ENCODE results near the gene HDAC3.

Gene HDAC3

DNA sequence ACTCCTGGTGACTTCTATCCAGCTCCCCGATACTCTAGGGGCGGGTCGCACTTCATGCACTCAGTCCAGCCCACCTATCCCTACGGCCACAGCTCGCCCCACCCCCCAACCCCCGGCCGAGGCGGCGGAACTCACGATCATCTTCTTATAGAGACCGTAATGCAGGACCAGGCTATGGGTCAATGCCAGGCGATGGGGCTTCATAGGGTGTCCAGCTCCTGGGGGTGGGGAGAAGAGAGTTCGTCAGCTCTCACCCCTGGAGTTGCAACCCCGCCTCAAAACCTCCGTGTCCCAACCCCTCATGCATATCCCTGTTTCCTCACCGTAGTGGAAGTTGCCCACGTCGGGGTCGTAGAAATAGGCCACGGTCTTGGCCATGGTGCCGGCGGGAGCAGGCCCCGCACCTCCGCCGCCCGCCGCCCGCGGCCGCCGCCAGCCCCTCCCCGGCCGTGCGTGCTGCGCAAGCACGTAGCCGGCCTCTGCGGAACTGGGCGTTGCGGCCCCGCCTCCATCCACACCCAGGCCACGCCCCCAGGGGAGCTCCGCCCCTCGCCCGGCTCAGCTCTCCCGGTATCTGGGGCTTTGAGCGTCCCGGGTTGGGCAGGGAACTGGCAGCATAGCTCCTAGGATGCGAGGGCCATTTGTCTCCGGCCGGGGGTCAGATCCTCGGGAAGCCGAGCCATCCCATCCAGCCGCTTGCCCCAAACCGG, at the start of gene HDAC3, which contains the start of gene RELL2:
HDAC3 (minus strand) TSS at position 437 of the 710 bp plus-strand sequence; CDS start at position 378, 59 bp downstream.
RELL2 (plus strand) TSS at position 585 of the 710 bp plus-strand sequence. CDS start 1,229 bp downstream, outside the sequence.
- DNase-seq, result peak; percentile 73 to 94

DNA sequence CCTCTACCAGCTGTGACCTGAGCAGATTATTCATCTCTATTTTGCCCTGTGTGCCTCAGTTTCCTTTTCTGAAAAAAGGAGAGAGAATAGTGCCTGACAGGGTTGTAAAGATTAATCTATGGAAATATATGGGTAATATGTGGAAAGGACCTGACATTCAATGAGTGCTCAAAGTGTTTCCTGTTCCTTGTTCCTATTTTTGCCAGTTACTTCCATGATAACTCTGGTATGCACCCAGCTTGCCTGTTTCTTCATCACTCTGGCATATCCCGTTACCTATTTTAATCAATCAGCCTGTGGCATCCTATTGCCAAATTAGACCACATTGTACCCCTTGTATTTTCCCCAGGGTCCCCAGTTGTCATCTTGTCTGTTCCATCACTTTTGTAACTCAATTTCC, 48.9 kb upstream of the HDAC3 start:
- DNase-seq, result no peak

DNA sequence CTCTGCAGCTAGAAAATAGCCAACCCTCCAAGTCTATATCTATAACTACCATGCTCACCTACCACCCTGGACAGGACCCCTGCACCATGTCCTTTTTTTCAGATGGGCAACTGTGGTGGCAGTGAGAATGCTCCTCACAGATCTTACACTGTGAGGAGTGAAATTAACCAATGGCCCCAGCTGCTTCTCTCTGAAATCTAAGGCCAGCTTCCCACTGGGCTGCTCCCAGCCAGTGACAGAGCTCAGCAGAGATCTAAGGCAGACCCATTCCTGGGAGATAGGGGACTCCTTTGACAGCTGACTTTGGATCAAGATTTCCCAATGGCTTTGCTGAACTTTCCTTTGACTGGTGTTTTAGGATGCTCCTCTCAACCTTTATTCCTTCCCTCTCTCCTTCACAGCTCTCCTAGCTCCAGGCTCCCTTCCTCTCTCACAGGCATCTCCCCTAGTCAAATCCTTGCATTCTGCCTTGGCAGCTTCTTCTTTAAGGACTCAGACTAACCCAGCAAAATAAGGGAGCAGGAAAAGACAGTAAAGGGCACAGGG, 47.0 kb upstream of the HDAC3 start:
- no peak for DNase-seq

DNA sequence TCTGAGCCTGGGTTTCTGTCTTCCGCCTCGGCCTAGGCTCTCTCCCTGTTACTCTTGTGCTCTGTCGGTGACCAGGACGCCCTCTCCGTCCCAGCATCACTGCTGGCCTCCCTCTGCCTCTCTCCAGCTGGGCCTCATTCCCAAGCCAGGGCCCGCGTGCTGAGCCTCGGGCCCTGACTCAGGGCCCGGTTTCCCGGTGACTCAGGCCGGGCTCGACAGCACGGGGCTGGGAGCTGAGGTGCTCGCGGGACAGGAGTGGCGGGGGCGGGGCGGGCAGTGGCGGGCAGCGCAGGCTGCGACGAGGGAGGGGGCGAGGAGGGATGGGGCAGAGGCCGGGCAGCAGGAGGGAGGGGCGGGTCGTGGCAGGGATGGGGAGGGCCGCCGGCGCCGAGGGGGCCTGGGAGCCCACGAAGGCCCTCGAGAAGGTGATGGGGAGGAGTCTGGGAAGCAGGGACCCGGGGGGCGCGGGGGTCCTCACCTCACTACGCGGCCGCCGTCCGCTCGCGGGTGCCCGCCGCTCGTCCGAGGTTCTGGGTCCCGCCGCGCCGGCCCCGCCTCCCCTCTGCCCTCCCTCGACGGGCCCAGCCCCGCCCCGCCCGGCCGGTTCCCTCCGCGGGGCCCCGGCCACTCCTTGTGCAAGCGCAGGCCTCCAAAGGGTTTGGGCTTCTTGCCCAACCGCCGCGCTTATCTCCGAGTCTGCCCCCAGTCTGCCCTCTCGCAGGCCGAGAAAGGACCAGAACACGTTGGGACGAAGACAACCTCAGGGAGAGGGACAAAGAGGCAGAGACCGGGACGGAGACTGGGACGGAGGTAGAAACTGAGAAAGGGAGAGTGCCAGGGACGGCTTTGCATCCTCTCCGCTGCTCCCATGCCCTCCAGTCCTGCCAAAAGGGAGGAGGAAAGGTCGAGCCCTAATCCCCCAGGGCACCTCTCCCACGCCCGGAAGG, 45.3 kb upstream of the HDAC3 start, which contains the start of gene ARAP3:
ARAP3 (minus strand) TSS at position 536 of the 947 bp plus-strand sequence. CDS start 1,744 bp downstream, outside the sequence.
- DNase-seq, result peak in 1 of 2 experiments; percentile 60

DNA sequence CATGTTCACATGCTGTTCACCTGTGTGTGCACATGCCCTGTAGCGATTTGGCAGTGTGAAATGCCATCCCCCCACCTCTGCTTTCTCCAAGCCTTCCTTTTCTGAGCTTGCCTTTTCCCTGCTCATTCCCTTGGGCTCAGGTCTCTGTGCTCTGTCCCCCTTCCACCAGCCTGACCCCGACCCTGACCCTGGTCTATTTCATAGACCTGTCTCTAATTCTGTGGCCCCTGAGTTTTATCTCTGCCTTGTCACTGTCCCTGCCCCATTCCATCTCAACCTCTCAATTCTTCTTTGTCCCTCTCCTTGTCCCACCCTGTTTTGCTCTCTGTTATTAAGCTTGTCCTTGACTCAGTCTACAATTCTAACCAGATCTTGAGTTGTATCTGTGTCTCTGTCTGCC, 44.6 kb upstream of the HDAC3 start:
- DNase-seq, result no peak

- DNase-seq, result no peak
Observed at GRCh38 chr5:141680751-141681201, 44.1 kb upstream of the HDAC3 start.

DNA sequence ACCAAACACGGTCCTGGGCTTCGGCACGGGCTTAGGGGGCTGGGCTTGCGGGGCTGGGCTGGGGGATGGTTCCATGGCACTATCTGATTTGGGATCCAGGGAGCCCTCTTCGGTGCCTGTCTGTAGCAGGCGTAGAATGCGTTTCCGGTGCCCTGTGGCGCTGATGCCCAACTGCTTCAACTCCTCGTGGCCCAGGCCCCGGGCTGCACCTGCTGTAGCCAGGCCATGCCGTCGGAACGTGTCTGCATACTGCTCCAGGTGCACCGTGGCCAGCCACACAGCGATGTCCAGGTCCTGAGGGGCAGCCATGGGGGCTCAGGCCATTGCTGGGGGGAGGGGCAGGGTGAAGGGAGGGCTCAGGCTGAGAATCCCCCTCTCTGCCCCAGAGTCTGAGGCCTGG, 43.5 kb upstream of the HDAC3 start:
- DNase-seq, result no peak

- peak in 1 of 2 experiments; percentile 45 for DNase-seq
Observed at GRCh38 chr5:141677415-141677814, 40.8 kb upstream of the HDAC3 start.

DNA sequence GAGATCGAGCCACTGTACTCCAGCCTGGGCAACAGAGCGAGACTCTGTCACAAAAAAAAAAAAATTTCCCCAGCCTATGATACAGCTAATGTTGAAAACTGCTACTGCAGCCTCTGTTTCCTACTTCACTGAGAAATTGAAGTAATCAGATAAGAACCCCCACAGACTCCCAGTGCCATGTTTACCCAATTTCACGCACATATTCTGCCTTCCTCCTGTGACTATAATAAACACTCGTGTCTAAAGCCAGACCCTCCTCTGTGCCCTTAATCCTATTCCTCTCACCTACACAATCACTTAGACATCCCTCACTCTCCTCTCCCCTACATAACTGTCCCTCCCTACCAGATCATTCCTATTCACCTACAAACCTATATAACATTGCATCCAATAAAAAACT, 39.0 kb upstream of the HDAC3 start:
- no peak for DNase-seq

GRCh38 chr5:141674747-141675146, 38.1 kb upstream of the HDAC3 start:
- DNase-seq, result no peak

- no peak for DNase-seq
Observed at GRCh38 chr5:141672841-141673813, 36.5 kb upstream of the HDAC3 start.

DNA sequence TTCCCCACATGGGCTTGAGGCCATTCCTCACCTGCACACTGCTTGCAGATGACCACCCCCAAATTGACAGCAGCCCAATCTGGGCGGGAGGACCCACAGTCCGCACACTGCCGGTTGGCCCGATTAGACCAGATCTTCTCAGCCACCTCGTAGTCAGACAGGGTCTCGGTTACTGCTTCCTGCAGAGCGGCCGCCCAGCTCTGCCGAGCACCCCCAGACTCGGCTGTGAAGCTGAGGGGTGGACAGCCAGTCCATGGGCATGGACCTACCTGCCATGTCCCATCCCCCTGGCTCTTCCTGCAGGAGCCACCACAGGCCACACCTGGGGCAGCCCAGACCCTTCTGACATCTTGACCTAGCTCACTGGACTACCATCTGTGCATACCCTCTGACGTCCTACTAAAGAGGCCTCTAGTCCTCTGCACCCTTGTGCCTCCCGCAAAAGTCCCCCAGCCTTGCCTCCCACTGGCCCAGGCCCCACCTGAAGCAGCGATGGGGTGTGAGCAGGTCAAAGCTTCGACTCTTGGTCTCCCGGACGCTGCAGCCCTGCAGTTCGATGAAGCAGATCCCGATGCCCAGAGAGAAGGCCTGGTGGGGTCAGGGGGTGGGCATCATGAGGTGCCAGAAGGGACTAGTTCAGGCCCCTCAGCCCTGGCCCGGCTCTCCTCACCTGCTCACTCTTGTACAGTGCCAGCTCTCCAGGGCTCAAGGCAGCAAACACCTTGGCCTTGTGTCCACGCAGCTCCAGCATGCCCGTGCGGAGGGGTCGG, 35.6 kb upstream of the HDAC3 start:
- no peak for DNase-seq

GRCh38 chr5:141669520-141669919, 32.9 kb upstream of the HDAC3 start:
- peak in 1 of 2 experiments; percentile 11 for DNase-seq

DNA sequence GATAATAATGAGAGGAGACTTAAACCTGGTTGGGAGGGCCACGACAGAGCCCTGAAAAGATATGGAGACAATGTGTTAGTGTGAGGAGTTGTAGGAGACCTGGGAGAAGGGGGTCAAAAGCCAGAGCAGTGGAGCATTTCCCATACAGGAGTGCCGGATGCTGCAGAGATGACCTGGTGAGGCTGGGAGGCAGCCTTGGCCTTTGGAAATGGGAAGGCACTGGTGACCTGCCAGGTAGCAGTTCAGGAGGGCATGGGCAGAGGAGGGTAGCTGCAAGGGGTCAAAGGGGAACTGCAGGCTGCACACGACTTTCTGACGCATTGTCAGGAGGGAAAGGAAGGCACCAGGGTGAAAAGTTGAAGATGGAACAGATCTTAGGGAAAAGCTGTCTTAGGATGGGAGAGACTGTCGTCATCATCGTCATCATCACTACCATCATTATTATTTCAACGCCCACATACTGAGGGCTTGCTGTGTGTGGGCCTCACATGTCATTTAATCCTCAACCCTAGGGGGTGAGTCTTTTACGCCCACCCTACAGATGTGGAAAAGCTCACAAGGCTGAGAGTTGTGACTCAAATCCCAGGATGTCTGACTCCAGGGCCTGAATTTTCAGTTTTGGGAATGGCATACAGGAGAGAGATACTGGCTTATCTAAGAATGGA, 32.1 kb upstream of the HDAC3 start:
- DNase-seq, result no peak

- DNase-seq, result no peak
Observed at GRCh38 chr5:141665995-141666940, 29.6 kb upstream of the HDAC3 start.

DNA sequence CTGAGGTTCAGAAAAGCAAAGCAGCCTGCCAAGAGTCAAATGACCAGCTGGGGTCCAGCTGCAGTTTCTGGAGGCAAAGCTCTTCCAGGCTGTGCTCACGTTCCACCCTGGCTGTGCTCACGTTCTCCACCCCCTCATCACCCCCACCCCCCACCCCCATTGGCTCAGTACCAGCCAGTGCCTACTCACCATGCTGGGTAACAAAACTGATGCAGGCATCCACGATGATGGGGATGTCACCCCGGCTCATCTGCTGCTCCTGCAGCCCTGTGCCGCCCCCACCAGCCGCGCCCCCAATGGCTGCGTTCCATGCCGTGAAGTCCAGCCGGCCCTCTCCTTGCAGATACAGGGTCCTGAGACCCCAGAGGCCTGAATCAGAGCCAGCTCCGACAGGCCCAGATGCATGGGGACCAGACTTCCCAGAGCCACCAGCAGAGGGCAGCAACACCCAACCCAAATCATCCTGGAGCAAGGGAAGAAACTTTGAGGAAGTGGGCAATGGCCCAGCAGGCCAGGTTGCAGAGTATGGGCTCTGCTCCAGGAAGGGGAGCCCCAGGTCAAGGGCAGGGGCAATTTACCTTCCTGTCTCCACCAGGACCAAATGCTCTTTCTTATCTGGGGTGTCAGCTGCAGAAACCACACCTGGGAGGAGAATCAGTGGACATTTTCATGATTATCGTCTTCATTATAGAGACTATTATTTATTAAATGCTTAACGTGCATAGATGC, 28.2 kb upstream of the HDAC3 start:
- peak; percentile 52 to 75 for DNase-seq

DNA sequence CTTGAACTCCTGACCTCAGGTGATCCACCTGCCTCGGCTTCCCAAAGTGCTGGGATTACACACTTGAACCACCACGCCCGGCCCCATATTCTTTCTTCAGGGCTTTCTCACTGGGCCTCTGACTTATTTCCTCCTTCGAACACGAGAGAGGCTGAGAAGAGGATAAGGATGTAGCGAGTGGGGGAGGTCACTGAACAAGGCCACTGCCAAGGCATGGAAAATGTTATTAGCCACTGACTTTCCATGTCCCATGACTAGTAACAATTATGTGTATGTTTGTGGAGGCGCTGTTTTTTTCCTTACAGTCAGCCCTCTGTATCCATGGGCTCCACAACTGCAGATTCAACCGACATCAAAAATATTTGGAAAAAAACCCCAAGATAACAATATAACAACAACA, 26.9 kb upstream of the HDAC3 start:
- DNase-seq, result no peak

DNA sequence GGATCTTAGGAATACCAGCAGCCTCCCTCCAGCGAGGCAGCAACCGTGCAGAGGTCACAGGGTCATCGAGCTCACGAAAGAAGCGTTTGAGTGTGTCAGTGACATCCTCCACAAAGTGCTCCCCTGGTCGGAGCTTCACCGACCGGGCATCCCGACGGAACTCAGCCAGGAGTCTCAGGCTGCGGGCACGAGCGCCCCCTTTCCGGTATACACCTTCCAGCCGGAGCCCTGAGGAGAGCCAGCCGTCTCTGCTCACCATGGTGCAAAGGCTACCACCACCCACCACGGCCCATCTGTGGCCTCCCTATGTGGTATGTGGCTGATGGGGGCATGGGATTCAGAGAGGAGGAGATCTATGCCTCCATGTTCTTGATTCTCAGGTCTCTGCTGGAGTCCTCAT, 25.4 kb upstream of the HDAC3 start:
- no peak for DNase-seq

Measured in NCI-H526 (cell line).